ENCODE measurements around the gene VLDLR. TPM values are rescaled to one million over a fixed set of nuclear protein-coding genes. Genes with fewer than 3 reads are reported as not detected.

Gene VLDLR
- total and polyA plus RNA-seq, 2 of the 8 experiments (the other 6 are each of a cell fraction or from before 2014, with no cell fraction given) = 24.2 to 49.1 TPM

- 83% methylated on average over 3 of the region's 3 CpGs; no CpG with 5 or more reads in 1 of the 2 experiments for WGBS, 2 experiments (ENCODE audit: extremely low coverage in 1 of 2, insufficient coverage in 1 of 2, insufficient read length in 1 of 2, insufficient replicate concordance in 2 of 2, low coverage in 1 of 2, low lambda C conversion rate in 2 of 2, missing lambda C conversion rate in 1 of 2)
- Histone ChIP-seq H3K27ac (ENCODE audit: low read depth, low read length) (no peak overlapping the region), H3K27me3 (replicated peaks in 1 of 4; ENCODE audit: control insufficient read depth in 3 of 4, extremely low read depth in 1 of 4, insufficient read depth in 3 of 4, low read length in 3 of 4) (no peaks in the 10 kb centered on the region), H3K23me2 (ENCODE audit: low read depth, low read length) (no peaks in the 10 kb centered on the region), H2BK12ac (ENCODE audit: low read depth, low read length) (no peak overlapping the region), H2BK20ac (ENCODE audit: low read length) (no peak overlapping the region), H3K79me1 (ENCODE audit: low read depth, low read length) (no peaks in the 10 kb centered on the region), H3K4me1 (replicated peaks in 1 of 4; ENCODE audit: control insufficient read depth in 3 of 4, insufficient read depth in 4 of 4, low read length in 3 of 4) (no peaks in the 10 kb centered on the region), H2BK120ac (replicated peaks; ENCODE audit: low read depth, low read length) (no peak overlapping the region), H3K4me2 (ENCODE audit: insufficient read depth in 1 of 2, low read depth in 2 of 2, low read length in 2 of 2) (no peak overlapping the region), H3K4ac (replicated peaks; ENCODE audit: insufficient read length, low read depth, low read length) (no peak overlapping the region), H2AK5ac (ENCODE audit: low read depth, low read length) (no peak overlapping the region), H3K18ac (ENCODE audit: extremely low read depth, low read length) (no peak overlapping the region), H2AFZ (ENCODE audit: low read length) (no peak overlapping the region), H4K20me1 (replicated peaks in 1 of 2; ENCODE audit: control insufficient read depth in 1 of 2, insufficient read depth in 2 of 2, low read length in 2 of 2) (no peaks in the 10 kb centered on the region), H3K23ac (ENCODE audit: insufficient read length) (no peak overlapping the region), H3K4me3 (ENCODE audit: extremely low read depth in 1 of 4, insufficient read depth in 2 of 4, low read depth in 3 of 4, low read length in 4 of 4) (no peak overlapping the region), H3K9me3 (ENCODE audit: insufficient read depth in 2 of 2, low read depth in 1 of 2, low read length in 1 of 2) (no peaks in the 10 kb centered on the region), H4K91ac (replicated peaks; ENCODE audit: insufficient read length, low read length) (no peak overlapping the region), H4K5ac (ENCODE audit: insufficient read length, low read depth, low read length) (no peak overlapping the region), H3K56ac (replicated peaks; ENCODE audit: insufficient read length, low read depth, low read length) (no peak overlapping the region), H4K8ac (ENCODE audit: extremely low read depth, insufficient read depth, low read length) (no peak overlapping the region), H3K36me3 (ENCODE audit: control insufficient read depth in 2 of 4, insufficient read depth in 4 of 4, low read length in 3 of 4) (no peaks in the 10 kb centered on the region), H3K79me2 (ENCODE audit: control insufficient read depth in 1 of 2, insufficient read depth in 2 of 2, low read length in 2 of 2) (no peaks in the 10 kb centered on the region), H2BK15ac (ENCODE audit: low read length) (no peak overlapping the region), H3K14ac (ENCODE audit: insufficient read length) (no peak overlapping the region), H3K9ac (replicated peaks in 1 of 4; ENCODE audit: extremely low read depth in 1 of 4, low read depth in 3 of 4, low read length in 3 of 4) (no peak overlapping the region), H2BK5ac (ENCODE audit: low read depth, low read length) (no peak overlapping the region)
- FAIRE-seq = no peak
- no peak for DNase-seq (ENCODE audit: low read depth in 1 of 2, low spot score in 2 of 2)
- POLR2A ChIA-PET (ENCODE audit: partially characterized antibody) = interaction anchor here (0.9 to 2.7 kb wide), 3 partner anchors 17 to 55 kb away, joined by 3 to 10 read pairs (median 3); no protein-coding TSS in a partner anchor
- TF ChIP-seq SP2 (IDR thresholded peaks at IDR 0.05; ENCODE audit: low read length) (no peak), BCL11A (IDR thresholded peaks at IDR 0.05; ENCODE audit: low read depth in 2 of 2, low read length in 2 of 2) (no peak), CREB1 (IDR thresholded peaks at IDR 0.05) (no peak), HDAC2 (IDR thresholded peaks at IDR 0.05; ENCODE audit: borderline replicate concordance in 1 of 2, low read depth in 2 of 2, low read length in 2 of 2) (no peak), POU5F1 (IDR thresholded peaks at IDR 0.05; ENCODE audit: low read depth, low read length) (no peak), JUN (IDR thresholded peaks at IDR 0.05; ENCODE audit: low read depth, low read length) (no peak), ZNF274 (IDR thresholded peaks at IDR 0.05; ENCODE audit: borderline replicate concordance, extremely low read depth, low read length) (no peak), BRCA1 (IDR thresholded peaks at IDR 0.05; ENCODE audit: low read depth, low read length) (no peak), CTBP2 (IDR thresholded peaks at IDR 0.05; ENCODE audit: borderline replicate concordance, insufficient read depth, insufficient read length, low read length) (no peak), RBBP5 (IDR thresholded peaks at IDR 0.05; ENCODE audit: borderline replicate concordance, low read depth, low read length) (no peak), SIRT6 (IDR thresholded peaks at IDR 0.05; ENCODE audit: low read length) (no peak)
- CTCF ChIA-PET (ENCODE audit: partially characterized antibody) = interaction anchor here (0.7 to 1.2 kb wide), 2 partner anchors 10 kb away, joined by 3 to 4 read pairs; no protein-coding TSS in a partner anchor
Measured at GRCh38 chr9:2601785-2602378, 19.7 kb upstream of the VLDLR start.
